NCI-H187 (cell line): ENCODE results near the gene NTF3.

Experiments used
- DNase-seq, 2 experiments: peaks; one replicate each; lab custom pipeline; 2025; lab: John Stamatoyannopoulos, UW

NTF3 gene

GRCh38 chr12:5456906-5457305 lies 25.0 kb downstream of the NTF3 start:
- no peak for DNase-seq

- no peak for DNase-seq
Measured at GRCh38 chr12:5458229-5459050, 26.5 kb downstream of the NTF3 start.

DNA sequence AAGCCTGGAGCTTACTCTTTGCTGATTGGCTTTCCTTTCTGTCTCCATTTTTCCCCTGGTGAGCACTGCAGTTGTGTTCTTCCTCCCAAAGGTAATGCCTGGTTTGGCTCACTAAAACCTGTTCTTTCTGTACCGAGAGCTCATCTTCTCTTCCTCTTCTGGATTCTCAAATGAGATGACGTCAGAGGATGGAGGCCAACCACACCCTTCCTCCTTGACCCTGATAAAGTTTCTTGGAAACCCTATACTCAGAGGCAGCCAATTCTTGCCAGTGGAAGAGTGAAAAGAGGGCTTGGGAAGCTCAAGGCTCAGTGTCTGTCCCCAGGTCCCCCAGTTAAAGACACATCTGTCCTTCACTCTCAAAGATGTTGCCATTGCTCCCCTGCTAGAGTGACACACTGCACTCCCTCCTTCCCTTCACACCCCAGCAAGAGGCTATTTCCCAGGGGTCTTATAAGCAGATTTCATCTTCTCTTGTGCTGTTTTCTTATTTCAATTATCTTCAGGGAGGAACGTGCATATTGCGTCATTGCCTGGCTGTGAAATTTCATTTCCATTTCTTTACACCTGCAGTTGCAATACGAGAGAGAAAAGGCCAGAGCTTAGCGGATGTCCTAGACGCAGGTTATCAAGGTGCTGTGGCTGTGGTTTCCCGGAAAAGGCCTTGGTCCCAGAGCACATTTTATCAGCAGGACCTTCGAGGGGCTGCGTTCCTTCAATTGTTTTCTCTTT lies 27.3 kb downstream of the NTF3 start:
- DNase-seq, result no peak

- no peak for DNase-seq
Measured at GRCh38 chr12:5460817-5461216, 28.9 kb downstream of the NTF3 start.

DNA sequence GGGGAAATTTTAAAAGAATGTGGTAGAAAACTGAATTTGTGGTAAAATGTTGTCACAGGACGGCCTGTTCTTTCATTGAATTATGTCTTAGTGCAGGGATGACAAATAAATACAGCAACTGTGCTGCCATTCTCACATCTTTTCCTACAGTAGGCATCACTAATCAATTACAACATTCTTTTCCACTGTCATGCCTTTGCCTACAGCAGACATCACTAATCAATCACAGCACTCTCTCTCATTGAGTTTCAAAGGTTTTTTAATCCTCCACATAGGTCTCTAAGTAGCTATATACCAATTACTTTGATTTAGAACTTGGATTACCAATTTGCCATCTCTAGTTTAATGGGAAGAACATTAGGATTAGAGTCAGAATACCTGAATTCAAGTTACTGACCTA lies 30.1 kb downstream of the NTF3 start:
- DNase-seq, result no peak

DNA sequence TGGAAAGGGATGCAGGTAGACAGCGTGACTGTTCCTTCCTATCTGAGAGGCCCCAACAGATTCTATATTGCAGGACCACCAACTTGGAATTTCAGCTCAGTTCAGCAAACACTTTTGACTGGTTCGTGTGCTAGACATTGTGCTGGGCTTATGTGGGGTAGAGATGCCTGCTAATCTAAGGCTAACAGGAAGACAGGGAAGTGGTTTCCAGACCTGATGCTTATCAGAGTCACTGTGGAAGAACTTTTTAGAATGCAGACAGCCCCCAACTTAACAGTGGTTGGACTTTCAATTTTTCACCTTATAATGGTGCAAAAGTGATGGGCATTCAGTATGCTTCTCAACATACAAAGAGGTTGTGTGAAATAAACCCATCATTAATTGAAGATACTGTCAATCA lies 32.2 kb downstream of the NTF3 start:
- DNase-seq, result no peak

DNA sequence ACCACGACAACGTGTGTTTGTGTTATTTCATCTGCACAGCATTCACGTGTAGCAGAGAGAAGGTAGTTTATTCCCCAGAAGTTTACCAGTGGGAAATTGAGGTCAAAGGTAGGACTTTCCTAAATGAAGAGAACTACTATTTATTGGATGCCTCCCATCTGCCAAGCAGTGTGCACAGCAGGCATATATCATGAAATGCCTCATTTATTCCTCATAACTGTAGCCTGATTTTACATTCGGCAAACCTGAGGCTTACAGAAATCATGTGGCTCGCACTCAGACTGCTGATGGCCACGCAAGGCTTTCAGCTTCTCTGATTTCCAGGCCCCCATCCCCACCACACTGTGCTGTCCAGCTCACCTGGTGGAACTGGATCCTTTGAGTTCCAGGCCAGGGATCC lies 33.5 kb downstream of the NTF3 start:
- DNase-seq, result no peak

GRCh38 chr12:5466521-5466960 lies 34.6 kb downstream of the NTF3 start:
- no peak for DNase-seq

GRCh38 chr12:5467931-5468330 lies 36.0 kb downstream of the NTF3 start:
- no peak for DNase-seq

DNA sequence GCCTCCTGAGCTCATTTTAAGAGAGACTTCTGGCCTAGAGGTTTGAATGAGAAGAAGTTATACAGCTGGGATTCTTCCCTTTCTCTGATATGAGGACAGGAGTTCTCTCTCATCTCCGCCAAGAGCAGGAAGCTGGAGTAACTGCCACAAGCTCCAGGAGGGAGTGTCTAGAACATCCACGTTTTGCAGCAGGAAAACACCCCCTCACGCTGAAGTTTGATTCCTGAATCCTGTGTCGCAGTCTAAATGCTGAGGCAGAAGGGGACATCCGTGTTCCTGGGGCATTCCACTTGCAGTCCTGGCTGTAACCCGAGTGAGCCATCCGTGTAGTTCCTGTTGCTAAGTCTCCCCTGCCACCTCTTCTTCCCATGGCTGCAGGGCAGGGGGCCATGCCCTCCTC lies 38.3 kb downstream of the NTF3 start:
- no peak for DNase-seq

GRCh38 chr12:5470703-5471102 lies 38.8 kb downstream of the NTF3 start:
- no peak for DNase-seq

GRCh38 chr12:5473076-5473782 lies 41.3 kb downstream of the NTF3 start:
- no peak for DNase-seq

DNA sequence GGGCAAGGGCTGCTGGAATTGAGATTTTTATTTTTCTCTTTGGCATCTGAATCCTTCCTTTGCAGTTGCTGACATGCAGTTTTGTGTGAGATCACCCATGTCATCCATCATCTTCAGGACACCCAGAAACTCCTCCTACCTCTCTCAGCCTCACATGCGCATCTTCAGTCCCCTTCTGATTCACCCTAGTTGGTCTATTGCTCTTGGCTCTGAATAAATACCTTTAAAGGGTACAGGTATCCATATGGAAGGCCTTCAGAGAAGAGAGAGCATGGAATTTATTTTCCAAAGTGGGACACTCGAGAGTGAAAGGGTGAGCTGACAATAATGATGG lies 41.8 kb downstream of the NTF3 start:
- DNase-seq, result no peak

DNA sequence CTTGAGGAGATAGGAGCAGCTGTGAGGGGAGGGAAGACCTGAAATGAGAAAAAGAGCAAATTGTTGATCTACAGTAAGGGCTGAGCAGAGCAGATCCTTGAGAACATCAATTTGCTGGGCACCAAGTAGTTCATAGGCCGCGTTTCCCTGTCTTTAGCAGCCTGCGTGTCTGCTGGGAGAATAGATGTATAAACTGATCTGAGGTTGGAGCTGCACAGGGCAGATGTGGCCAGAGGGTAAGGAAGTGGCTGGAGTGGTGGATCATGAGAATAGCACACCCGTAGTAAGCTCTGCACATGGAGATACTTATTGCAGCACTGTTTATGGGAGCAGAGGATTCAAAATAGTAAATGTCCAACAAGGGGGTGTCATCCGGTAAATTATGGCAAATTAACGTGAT lies 44.4 kb downstream of the NTF3 start:
- no peak for DNase-seq

GRCh38 chr12:5478081-5478706 lies 46.3 kb downstream of the NTF3 start:
- no peak for DNase-seq

DNA sequence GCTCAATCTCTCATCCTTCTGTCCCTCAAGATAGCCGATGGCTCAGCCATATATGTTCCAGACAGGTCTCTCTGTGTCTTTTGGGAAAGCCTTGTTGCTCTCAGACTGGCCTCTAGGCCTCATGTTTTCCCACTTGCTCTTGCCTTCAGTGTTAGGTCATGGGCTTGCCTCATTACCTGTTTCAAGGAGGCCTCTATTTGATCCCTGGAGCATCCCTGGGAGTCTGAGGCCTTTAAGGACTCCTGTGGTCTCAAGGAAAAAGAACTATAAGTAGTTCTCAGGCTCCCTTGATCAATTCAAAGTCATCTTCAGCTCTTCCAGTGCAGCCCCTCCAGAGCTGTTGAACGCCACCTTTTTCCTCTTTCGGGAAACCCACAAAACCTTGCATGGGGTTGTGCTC lies 47.9 kb downstream of the NTF3 start:
- no peak for DNase-seq

DNA sequence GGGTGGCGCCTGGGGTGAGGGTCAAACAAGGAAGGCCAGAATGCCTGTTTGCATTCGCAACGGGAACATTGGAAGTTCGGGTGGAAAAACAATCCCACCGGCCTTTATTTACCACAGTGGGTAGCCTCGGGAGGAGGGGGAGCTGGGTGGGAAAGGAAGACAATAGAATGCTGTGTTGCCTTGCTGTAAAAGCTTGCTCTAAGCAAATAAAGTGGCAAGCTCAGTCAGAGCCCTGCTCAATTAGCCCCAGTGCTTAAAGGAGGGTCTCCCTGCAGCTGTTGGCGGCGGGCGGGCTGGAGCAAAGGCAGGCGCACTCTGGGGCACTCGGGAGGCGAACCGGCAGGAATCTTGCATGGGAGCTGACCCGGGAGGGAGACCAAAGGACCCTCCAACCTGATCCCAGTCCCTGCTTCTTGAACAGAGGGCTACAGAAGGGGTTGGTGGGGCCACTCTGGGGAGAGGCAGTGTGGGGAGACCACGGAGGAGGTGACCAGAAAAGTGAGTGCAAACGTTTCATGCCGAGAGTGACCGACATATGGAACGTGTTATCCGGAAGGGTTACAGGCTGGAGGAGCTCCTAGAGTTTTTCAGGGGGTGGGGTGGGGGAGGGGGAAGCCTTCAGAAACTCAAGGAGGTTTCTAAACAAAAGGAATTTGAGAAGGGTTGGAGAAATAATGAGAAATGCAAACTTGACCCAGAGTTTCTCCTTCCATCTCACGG lies 48.5 kb downstream of the NTF3 start:
- no peak for DNase-seq

GRCh38 chr12:5480938-5481303 lies 49.0 kb downstream of the NTF3 start:
- no peak for DNase-seq

- DNase-seq, result no peak
Measured at GRCh38 chr12:5481645-5482044, 49.7 kb downstream of the NTF3 start.

GRCh38 chr12:5484426-5484825 lies 52.5 kb downstream of the NTF3 start:
- no peak for DNase-seq

GRCh38 chr12:5485454-5485853 lies 53.5 kb downstream of the NTF3 start:
- DNase-seq, result no peak

DNA sequence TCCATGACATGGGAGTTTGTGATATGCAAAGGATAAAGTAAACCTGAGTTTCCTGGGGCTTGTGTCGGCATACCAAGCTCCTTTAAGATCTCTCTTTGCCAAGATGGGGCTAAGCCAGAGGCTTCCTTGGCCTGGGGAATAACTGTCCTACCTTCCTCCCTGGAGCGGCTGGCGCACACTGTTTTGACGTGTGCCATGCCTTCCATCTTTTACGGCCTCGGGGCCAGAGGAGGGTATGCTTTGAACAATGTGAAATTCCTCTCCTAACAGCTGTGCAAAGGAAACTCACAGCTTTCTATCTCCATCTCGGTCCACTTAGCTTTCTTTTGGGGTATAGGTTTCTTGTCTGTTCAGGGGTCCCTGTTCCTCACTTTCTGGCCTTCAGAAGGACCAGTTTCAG lies 55.2 kb downstream of the NTF3 start:
- DNase-seq, result no peak
